K562 (cell line): ENCODE data around the gene KDELR3. TPM values are rescaled to one million over a fixed set of nuclear protein-coding genes. Genes with fewer than 3 reads are reported as not detected.

ENCODE experiments used
- ATF3 ChIP-seq, 2 experiments: fragments of 450-650 bp in 1 of 2; sonication (generic) in 1 of 2; formaldehyde crosslinking in 1 of 2; IDR thresholded peaks in 1 of 2; conservative IDR thresholded peaks in 1 of 2; 2 replicates each; pipeline versions ENCODE4 v1.6.1 to v1.8.1; 2016 to 2023; ENCODE audit warnings: mild to moderate bottlenecking in 2 of 2, moderate library complexity in 2 of 2, inconsistent platforms in 1 of 2, missing genetic modification reagents in 1 of 2
- BMI1 ChIP-seq: fragments of 150-350 bp; IDR thresholded peaks from 2 replicates; pipeline ENCODE4 v1.6.1; 2014; ENCODE audit warnings: low read length
- CSDE1 ChIP-seq, 2 experiments: fragments of 450-650 bp; IDR thresholded peaks; 2 replicates each; pipeline ENCODE4 v1.6.1; 2016; ENCODE audit warnings: mild to moderate bottlenecking in 1 of 2
- CTBP1 ChIP-seq: fragments of 450-650 bp; IDR thresholded peaks from 2 replicates; pipeline ENCODE4 v1.6.1; 2016; ENCODE audit warnings: borderline replicate concordance
- GATAD2A ChIP-seq: fragments of 450-650 bp; IDR thresholded peaks from 2 replicates; pipeline ENCODE4 v1.6.1; 2017
- MEF2A ChIP-seq: IDR thresholded peaks from 2 replicates; pipeline ENCODE4 v1.6.1; 2011; ENCODE audit warnings: low read depth, mild to moderate bottlenecking, low read length, moderate library complexity; ENCODE audit not compliant: control insufficient read depth
- MXI1 ChIP-seq: IDR thresholded peaks from 2 replicates; pipeline ENCODE4 v1.6.1; 2011; ENCODE audit warnings: low read depth, mild to moderate bottlenecking, improper control_type of control experiment, low read length
- NCOA2 ChIP-seq, 2 experiments: fragments of 450-650 bp; IDR thresholded peaks; 2 replicates each; pipeline ENCODE4 v1.6.1; 2018; ENCODE audit warnings: mild to moderate bottlenecking in 2 of 2, moderate library complexity in 1 of 2; ENCODE audit not compliant: partially characterized antibody in 2 of 2
- NEUROD1 ChIP-seq: fragments of 150-350 bp; IDR thresholded peaks from 2 replicates; pipeline ENCODE4 v1.6.1; 2014; ENCODE audit warnings: borderline replicate concordance, low read length, low read depth; ENCODE audit not compliant: partially characterized antibody
- NFE2 ChIP-seq: IDR thresholded peaks from 2 replicates; pipeline ENCODE4 v1.6.1; 2014; ENCODE audit warnings: antibody characterized with exemption, low read depth
- NFRKB ChIP-seq: fragments of 450-650 bp; IDR thresholded peaks from 2 replicates; pipeline ENCODE4 v1.6.1; 2016; ENCODE audit warnings: low read depth
- NR2C1 ChIP-seq, 2 experiments: fragments of 450-650 bp; IDR thresholded peaks; 2 replicates each; pipeline ENCODE4 v1.6.1; 2017; ENCODE audit warnings: mild to moderate bottlenecking in 2 of 2, antibody characterized with exemption in 1 of 2, inconsistent platforms in 1 of 2, missing compliant biosample characterization in 1 of 2, missing genetic modification characterization in 1 of 2
- RBM25 ChIP-seq: fragments of 200-400 bp; formaldehyde crosslinking; IDR thresholded peaks from 2 replicates; pipeline ENCODE4 v1.6.1; 2018; ENCODE audit warnings: low read length, low read depth, moderate library complexity; ENCODE audit not compliant: severe bottlenecking
- SMARCA4 ChIP-seq: fragments of 450-650 bp; IDR thresholded peaks from 2 replicates; pipeline ENCODE4 v1.6.1; 2016
- SNRNP70 ChIP-seq: fragments of 200-400 bp; formaldehyde crosslinking; optimal IDR thresholded peaks from 2 replicates; pipeline ENCODE3; 2017; ENCODE audit warnings: low read depth, low read length
- ZBTB49 ChIP-seq: sonication (generic); formaldehyde crosslinking; IDR thresholded peaks from 2 replicates; pipeline ENCODE4 v1.8.0; 2022; ENCODE audit warnings: missing genetic modification reagents, mild to moderate bottlenecking, borderline replicate concordance
- polyA plus RNA-seq, 8 experiments: library from polyadenylated mRNA; depleted of rRNA in 4 of 8; stranded (reverse) in 5 of 8; unstranded in 3 of 8; fragments of >200 nt; fragmentation: Nextera tagmentation in 2 of 8; fragmentation: Illumina TruSeq in 1 of 8; extraction: Ambion mirVana in 2 of 8; extraction: Trizol in 1 of 8; gene quantifications; 2 replicates each; pipeline versions ENCODE4 v1.2.1 to v1.2.3, GENCODE V29; 2011 to 2014; ENCODE audit warnings: inconsistent platforms in 1 of 8, missing spikeins in 1 of 8
- total RNA-seq, 7 experiments: library from RNA; depleted of rRNA in 6 of 7; stranded (reverse); fragments of >200 nt in 6 of 7; fragmentation: Illumina TruSeq in 2 of 7; extraction: Trizol in 2 of 7; gene quantifications; 2 replicates each; pipeline versions ENCODE4 v1.2.1 to v1.2.3, GENCODE V29; 2011 to 2021; ENCODE audit warnings: low replicate concordance in 1 of 7
- TF ChIP-seq, protein P1 (sequence below): sonication (generic); formaldehyde crosslinking; IDR thresholded peaks from 2 replicates; pipeline ENCODE4 v1.8.1; 2022; ENCODE audit warnings: missing genetic modification reagents
- TF ChIP-seq, protein P2 (sequence below): fragments of 250-450 bp; sonication (Bioruptor Pico); IDR thresholded peaks from 2 replicates; pipeline ENCODE4 v1.8.0; 2022; ENCODE audit warnings: inconsistent platforms
- TF ChIP-seq, protein P3 (sequence below), 2 experiments: fragments of 450-650 bp; IDR thresholded peaks; 2 replicates each; pipeline ENCODE4 v1.6.1; 2016

The KDELR3 gene
- total and polyA plus RNA-seq, 9 of the 15 experiments (the other 6 are each of a cell fraction or from before 2014, with no cell fraction given) = 7.1 to 44.8 (median 9.6) TPM

GRCh38 chr22:38461414-38462081 is 6.3 kb upstream of the KDELR3 start (continued):
- TF ChIP-seq BMI1 (peak; percentile 83; the same call in 1 of the 2 replicates), SNRNP70 (no peak), MXI1 (peak; percentile 75), ZBTB49 (CRISPR knock-in tag) (no peak), NFE2 (no peak; the same call in 1 of the 2 replicates), CSDE1 (IDR thresholded peaks at IDR 0.05) (peak in 1 of 2 experiments; percentile 68; a peak in 2 of 4 replicates), NCOA2 (IDR thresholded peaks at IDR 0.05; ENCODE audit: partially characterized antibody in 2 of 2) (no peak), NFRKB (no peak), CTBP1 (peak; percentile 51; the same call in 1 of the 2 replicates), RBM25 (peak; percentile 49), ATF3 (IDR thresholded peaks at IDR 0.05) (no peak), ATF3 (CRISPR knock-in tag; conservative IDR thresholded peaks at IDR 0.05) (no peak), MEF2A (no peak), SMARCA4 (no peak), NEUROD1 (peak; percentile 98), NR2C1 (IDR thresholded peaks at IDR 0.05) (no peak), NR2C1 (tag; IDR thresholded peaks at IDR 0.05) (no peak), GATAD2A (no peak)
- TF ChIP-seq, protein P1, sequence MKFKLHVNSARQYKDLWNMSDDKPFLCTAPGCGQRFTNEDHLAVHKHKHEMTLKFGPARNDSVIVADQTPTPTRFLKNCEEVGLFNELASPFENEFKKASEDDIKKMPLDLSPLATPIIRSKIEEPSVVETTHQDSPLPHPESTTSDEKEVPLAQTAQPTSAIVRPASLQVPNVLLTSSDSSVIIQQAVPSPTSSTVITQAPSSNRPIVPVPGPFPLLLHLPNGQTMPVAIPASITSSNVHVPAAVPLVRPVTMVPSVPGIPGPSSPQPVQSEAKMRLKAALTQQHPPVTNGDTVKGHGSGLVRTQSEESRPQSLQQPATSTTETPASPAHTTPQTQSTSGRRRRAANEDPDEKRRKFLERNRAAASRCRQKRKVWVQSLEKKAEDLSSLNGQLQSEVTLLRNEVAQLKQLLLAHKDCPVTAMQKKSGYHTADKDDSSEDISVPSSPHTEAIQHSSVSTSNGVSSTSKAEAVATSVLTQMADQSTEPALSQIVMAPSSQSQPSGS = no peak
- TF ChIP-seq, protein P2, sequence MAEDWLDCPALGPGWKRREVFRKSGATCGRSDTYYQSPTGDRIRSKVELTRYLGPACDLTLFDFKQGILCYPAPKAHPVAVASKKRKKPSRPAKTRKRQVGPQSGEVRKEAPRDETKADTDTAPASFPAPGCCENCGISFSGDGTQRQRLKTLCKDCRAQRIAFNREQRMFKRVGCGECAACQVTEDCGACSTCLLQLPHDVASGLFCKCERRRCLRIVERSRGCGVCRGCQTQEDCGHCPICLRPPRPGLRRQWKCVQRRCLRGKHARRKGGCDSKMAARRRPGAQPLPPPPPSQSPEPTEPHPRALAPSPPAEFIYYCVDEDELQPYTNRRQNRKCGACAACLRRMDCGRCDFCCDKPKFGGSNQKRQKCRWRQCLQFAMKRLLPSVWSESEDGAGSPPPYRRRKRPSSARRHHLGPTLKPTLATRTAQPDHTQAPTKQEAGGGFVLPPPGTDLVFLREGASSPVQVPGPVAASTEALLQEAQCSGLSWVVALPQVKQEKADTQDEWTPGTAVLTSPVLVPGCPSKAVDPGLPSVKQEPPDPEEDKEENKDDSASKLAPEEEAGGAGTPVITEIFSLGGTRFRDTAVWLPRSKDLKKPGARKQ = 0 out of 2 replicates have a peak, but pooled peaks have one; percentile 53
- TF ChIP-seq, protein P3, sequence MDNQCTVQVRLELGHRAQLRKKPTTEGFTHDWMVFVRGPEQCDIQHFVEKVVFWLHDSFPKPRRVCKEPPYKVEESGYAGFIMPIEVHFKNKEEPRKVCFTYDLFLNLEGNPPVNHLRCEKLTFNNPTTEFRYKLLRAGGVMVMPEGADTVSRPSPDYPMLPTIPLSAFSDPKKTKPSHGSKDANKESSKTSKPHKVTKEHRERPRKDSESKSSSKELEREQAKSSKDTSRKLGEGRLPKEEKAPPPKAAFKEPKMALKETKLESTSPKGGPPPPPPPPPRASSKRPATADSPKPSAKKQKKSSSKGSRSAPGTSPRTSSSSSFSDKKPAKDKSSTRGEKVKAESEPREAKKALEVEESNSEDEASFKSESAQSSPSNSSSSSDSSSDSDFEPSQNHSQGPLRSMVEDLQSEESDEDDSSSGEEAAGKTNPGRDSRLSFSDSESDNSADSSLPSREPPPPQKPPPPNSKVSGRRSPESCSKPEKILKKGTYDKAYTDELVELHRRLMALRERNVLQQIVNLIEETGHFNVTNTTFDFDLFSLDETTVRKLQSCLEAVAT (IDR thresholded peaks at IDR 0.05) = no peak
